Mesothelial cell of epicardium (in vitro differentiated cells): ENCODE data around the gene CA12. TPM values are rescaled to one million over a fixed set of nuclear protein-coding genes. Genes with fewer than 3 reads are reported as not detected.

ENCODE experiments used
- DNase-seq, 2 experiments: peaks; one replicate each; pipeline ENCODE4 v3.0.0; 2021; ENCODE audit warnings: low spot score in 2 of 2; ENCODE audit not compliant: unreplicated experiment in 2 of 2
- H3K27ac Mint-ChIP-seq: 2 replicates; pipeline ENCODE4 v1.8.0; 2021; ENCODE audit warnings: mixed read lengths
- H3K27me3 Mint-ChIP-seq: 2 replicates; pipeline ENCODE4 v1.8.0; 2021; ENCODE audit warnings: low read depth, mixed read lengths
- H3K36me3 Mint-ChIP-seq: 2 replicates; pipeline ENCODE4 v1.8.0; 2021; ENCODE audit warnings: mixed read lengths
- H3K4me1 Mint-ChIP-seq: 2 replicates; pipeline ENCODE4 v1.8.0; 2021; ENCODE audit warnings: mixed read lengths
- H3K4me3 Mint-ChIP-seq: 2 replicates; pipeline ENCODE4 v1.8.0; 2021; ENCODE audit warnings: mild to moderate bottlenecking, moderate library complexity, mixed read lengths
- H3K9me3 Mint-ChIP-seq: 2 replicates; pipeline ENCODE4 v1.8.0; 2021; ENCODE audit warnings: mixed read lengths
- total RNA-seq: library from RNA; stranded (reverse); gene quantifications from 3 replicates; pipeline ENCODE4 v1.2.1, GENCODE V29; 2021
- TF ChIP-seq, protein P1 (sequence below): fragments of 200-600 bp; sonication (generic); IDR thresholded peaks from one replicate; pipeline ENCODE4 v1.5.0; 2021; ENCODE audit warnings: antibody characterized with exemption; ENCODE audit not compliant: unreplicated experiment

The CA12 gene
- total RNA-seq, 1 donor from 2014 or later = 1.6 TPM

GRCh38 chr15:63313825-63314224 is 67.8 kb downstream of the CA12 start:
- H3K9me3 Mint-ChIP-seq = peaks cover 10% of the 10 kb centered on the region
- peaks cover 3% of the 10 kb centered on the region for H3K27me3 Mint-ChIP-seq
- peaks cover 7% of the 10 kb centered on the region for H3K4me1 Mint-ChIP-seq
- no peak overlapping the region for H3K4me3 Mint-ChIP-seq
- TF ChIP-seq, protein P1, sequence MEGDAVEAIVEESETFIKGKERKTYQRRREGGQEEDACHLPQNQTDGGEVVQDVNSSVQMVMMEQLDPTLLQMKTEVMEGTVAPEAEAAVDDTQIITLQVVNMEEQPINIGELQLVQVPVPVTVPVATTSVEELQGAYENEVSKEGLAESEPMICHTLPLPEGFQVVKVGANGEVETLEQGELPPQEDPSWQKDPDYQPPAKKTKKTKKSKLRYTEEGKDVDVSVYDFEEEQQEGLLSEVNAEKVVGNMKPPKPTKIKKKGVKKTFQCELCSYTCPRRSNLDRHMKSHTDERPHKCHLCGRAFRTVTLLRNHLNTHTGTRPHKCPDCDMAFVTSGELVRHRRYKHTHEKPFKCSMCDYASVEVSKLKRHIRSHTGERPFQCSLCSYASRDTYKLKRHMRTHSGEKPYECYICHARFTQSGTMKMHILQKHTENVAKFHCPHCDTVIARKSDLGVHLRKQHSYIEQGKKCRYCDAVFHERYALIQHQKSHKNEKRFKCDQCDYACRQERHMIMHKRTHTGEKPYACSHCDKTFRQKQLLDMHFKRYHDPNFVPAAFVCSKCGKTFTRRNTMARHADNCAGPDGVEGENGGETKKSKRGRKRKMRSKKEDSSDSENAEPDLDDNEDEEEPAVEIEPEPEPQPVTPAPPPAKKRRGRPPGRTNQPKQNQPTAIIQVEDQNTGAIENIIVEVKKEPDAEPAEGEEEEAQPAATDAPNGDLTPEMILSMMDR = no peak
- H3K36me3 Mint-ChIP-seq = peaks cover 2% of the 10 kb centered on the region
- DNase-seq = no peak
- no peak overlapping the region for H3K27ac Mint-ChIP-seq

DNA sequence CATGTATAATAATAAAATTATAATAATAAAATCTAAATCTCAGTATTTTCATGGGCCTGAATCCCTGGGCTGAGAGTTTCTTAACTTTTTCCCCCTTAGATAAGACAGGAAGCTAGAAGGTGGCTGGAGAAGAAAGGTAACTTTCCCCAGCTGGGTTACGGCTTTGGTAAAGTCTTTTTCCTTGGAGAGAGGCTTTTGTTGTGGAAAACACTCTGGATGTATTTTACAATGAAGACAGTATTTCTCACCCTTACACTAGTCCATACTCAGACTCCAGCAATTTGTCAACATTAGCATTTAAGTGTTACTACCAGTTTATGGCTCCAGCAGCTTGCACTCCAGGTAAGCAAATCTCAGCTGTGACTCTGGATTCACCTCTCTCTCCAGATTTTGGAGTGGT is 69.4 kb downstream of the CA12 start:
- H3K27me3 Mint-ChIP-seq = peaks cover 3% of the 10 kb centered on the region
- no peak overlapping the region for H3K4me3 Mint-ChIP-seq
- H3K36me3 Mint-ChIP-seq = peaks cover 2% of the 10 kb centered on the region
- H3K27ac Mint-ChIP-seq = no peak overlapping the region
- TF ChIP-seq, protein P1 = no peak
- DNase-seq = no peak
- H3K9me3 Mint-ChIP-seq = peaks cover 5% of the 10 kb centered on the region
- peaks cover 15% of the 10 kb centered on the region for H3K4me1 Mint-ChIP-seq

DNA sequence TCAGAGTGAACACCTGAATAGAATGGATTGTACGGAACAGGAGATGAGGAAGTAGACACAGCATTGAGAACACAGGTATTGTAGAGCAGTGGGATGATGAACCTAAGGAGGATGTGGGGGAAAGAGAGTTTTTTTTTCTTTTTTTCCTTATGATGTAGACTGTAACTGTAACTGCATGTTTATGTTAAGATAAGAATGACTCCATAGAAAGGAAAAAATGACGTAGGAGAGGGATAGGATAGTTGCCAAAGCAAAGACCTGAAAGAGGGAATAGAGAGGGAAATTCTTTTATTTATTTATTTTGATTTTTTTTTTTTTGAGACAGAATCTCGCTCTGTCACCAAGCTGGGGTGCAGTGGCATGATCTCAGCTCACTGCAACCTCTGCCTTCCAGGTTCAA is 71.0 kb downstream of the CA12 start:
- Mint-ChIP-seq H3K4me3 (no peak overlapping the region), H3K4me1 (peaks cover 19% of the 10 kb centered on the region), H3K36me3 (peaks cover 2% of the 10 kb centered on the region), H3K27me3 (peaks cover 3% of the 10 kb centered on the region), H3K9me3 (peaks cover 5% of the 10 kb centered on the region), H3K27ac (no peak overlapping the region)
- DNase-seq = no peak
- TF ChIP-seq, protein P1 = no peak

GRCh38 chr15:63308947-63309346 is 72.7 kb downstream of the CA12 start:
- Mint-ChIP-seq H3K4me1 (peaks cover 19% of the 10 kb centered on the region), H3K27ac (no peak overlapping the region), H3K36me3 (peaks cover 9% of the 10 kb centered on the region), H3K27me3 (peaks cover 2% of the 10 kb centered on the region), H3K9me3 (peaks cover 5% of the 10 kb centered on the region), H3K4me3 (no peak overlapping the region)
- no peak for DNase-seq
- TF ChIP-seq, protein P1 = no peak

GRCh38 chr15:63308491-63308890 is 73.2 kb downstream of the CA12 start:
- Mint-ChIP-seq H3K4me3 (no peak overlapping the region), H3K36me3 (peaks cover 10% of the 10 kb centered on the region), H3K4me1 (peaks cover 19% of the 10 kb centered on the region)

More at GRCh38 chr15:63308491-63308890, 73.2 kb downstream of the CA12 start:
- no peak for DNase-seq
- H3K27ac Mint-ChIP-seq = no peak overlapping the region
- H3K27me3 Mint-ChIP-seq = peaks cover 2% of the 10 kb centered on the region
- peaks cover 5% of the 10 kb centered on the region for H3K9me3 Mint-ChIP-seq
- TF ChIP-seq, protein P1 = no peak
